ENCODE measurements around the gene SPPL3. TPM values are rescaled to one million over a fixed set of nuclear protein-coding genes. Genes with fewer than 3 reads are reported as not detected.

Gene SPPL3
- polyA plus RNA-seq, 10 donors = 47.1 to 69.0 (median 54.8) TPM

- DNase-seq = no peak
Observed at GRCh38 chr12:120879718-120880300, 24.3 kb downstream of the SPPL3 start.

- no peak for DNase-seq
Observed at GRCh38 chr12:120879102-120879501, 25.1 kb downstream of the SPPL3 start.

- no peak for DNase-seq
Observed at GRCh38 chr12:120874547-120875245, 29.5 kb downstream of the SPPL3 start.

GRCh38 chr12:120873226-120873625 lies 30.9 kb downstream of the SPPL3 start:
- DNase-seq = no peak

GRCh38 chr12:120872487-120872886 lies 31.7 kb downstream of the SPPL3 start:
- DNase-seq = no peak

- DNase-seq = no peak
Observed at GRCh38 chr12:120870415-120870814, 33.7 kb downstream of the SPPL3 start.

GRCh38 chr12:120869376-120869775 lies 34.8 kb downstream of the SPPL3 start:
- no peak for DNase-seq

- peak in 1 of 3 donors; percentile 43 for DNase-seq
Observed at GRCh38 chr12:120866108-120866507, 38.0 kb downstream of the SPPL3 start.

- DNase-seq = no peak
Observed at GRCh38 chr12:120865098-120865497, 39.1 kb downstream of the SPPL3 start.

GRCh38 chr12:120862664-120863063 lies 41.5 kb downstream of the SPPL3 start:
- DNase-seq = no peak

- no peak for DNase-seq
Observed at GRCh38 chr12:120861074-120861795, 42.9 kb downstream of the SPPL3 start.

GRCh38 chr12:120858306-120859088 lies 45.7 kb downstream of the SPPL3 start:
- no peak for DNase-seq

GRCh38 chr12:120856980-120857379 lies 47.2 kb downstream of the SPPL3 start:
- DNase-seq = no peak

GRCh38 chr12:120855823-120856588 lies 48.2 kb downstream of the SPPL3 start:
- no peak for DNase-seq

GRCh38 chr12:120854804-120855203 lies 49.4 kb downstream of the SPPL3 start:
- no peak for DNase-seq

GRCh38 chr12:120853188-120853587 lies 51.0 kb downstream of the SPPL3 start:
- no peak for DNase-seq

GRCh38 chr12:120851944-120852343 lies 52.2 kb downstream of the SPPL3 start:
- DNase-seq = no peak

- no peak for DNase-seq
Observed at GRCh38 chr12:120851444-120851843, 52.7 kb downstream of the SPPL3 start.

GRCh38 chr12:120849765-120850164 lies 54.4 kb downstream of the SPPL3 start:
- DNase-seq = no peak

GRCh38 chr12:120847814-120848213 lies 56.3 kb downstream of the SPPL3 start:
- DNase-seq = no peak

GRCh38 chr12:120847392-120847791 lies 56.8 kb downstream of the SPPL3 start:
- no peak for DNase-seq

Data from muscle of back (tissue), 11 donors.